ENCODE data around the gene SGPP1. TPM values are rescaled to one million over a fixed set of nuclear protein-coding genes. Genes with fewer than 3 reads are reported as not detected.

The SGPP1 gene
- total and polyA plus RNA-seq, 10 of the 15 experiments (the other 5 are each of a cell fraction or from before 2014, with no cell fraction given): 3.5 to 37.7 (median 25.5) TPM

DNA sequence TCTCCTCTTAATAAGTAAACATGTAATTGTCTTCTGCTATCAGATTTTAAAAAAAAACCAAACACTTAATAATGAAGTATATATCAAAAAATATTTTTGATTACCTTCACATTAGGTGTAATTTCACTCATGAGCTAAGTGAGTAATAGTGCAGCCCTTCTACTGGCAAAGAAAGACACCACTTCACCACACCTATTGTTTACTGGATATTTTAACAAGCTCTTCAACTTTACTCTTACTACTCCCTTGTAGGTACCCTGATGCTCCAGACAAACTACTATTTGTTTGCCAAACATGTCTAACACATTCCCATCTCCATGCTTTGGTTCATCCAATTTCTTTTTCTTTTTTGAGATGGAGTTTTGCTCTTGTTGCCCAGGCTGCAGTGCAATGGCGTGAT is 49.3 kb downstream of the SGPP1 start (continued):
- TF ChIP-seq, protein P1, sequence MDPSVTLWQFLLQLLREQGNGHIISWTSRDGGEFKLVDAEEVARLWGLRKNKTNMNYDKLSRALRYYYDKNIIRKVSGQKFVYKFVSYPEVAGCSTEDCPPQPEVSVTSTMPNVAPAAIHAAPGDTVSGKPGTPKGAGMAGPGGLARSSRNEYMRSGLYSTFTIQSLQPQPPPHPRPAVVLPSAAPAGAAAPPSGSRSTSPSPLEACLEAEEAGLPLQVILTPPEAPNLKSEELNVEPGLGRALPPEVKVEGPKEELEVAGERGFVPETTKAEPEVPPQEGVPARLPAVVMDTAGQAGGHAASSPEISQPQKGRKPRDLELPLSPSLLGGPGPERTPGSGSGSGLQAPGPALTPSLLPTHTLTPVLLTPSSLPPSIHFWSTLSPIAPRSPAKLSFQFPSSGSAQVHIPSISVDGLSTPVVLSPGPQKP (IDR thresholded peaks at IDR 0.05; ENCODE audit: low read depth, low read length): no peak
- TF ChIP-seq BACH1 (IDR thresholded peaks at IDR 0.05; ENCODE audit: borderline replicate concordance): no peak

DNA sequence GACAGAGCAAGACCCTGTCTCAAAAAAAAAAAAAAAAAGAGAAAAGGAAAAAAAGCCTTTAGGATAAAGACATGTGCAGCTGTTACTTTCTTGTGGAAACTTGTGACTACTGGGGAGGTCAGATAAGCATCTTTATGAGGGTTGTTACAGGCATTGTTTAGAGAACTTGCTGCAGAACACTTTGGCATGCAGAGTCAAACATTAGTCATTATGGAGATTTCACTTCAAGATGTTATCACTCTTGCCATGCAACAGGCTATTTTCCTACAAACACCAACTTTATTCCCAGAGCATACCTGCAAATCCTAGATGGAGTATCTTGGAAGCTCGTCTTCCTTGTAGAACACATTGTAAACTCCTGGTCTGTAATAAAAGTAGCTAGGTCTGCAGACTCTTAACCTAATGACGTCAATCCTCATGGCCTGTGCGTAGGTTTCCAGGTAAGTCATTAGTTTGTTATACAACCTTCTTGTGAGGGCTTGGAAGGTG is 49.9 kb downstream of the SGPP1 start:
- FAIRE-seq (no peak), DNase-seq (ENCODE audit: low read depth, low spot score) (no peak), ATAC-seq (no peak)
- CTCF ChIA-PET: interaction anchor here (0.6 to 1.5 kb wide), 4 partner anchors 8 to 36 kb away, joined by 3 to 6 read pairs (median 4); no protein-coding TSS in a partner anchor
- WGBS (ENCODE audit: insufficient coverage, insufficient replicate concordance, low lambda C conversion rate, missing lambda C conversion rate): 85% methylated on average over 3 of the region's 3 CpGs
- RAD21 ChIA-PET (ENCODE audit: unreplicated experiment): no interaction called here
- Histone ChIP-seq H3K27me3 (replicated peaks in 1 of 2; ENCODE audit: control insufficient read depth in 2 of 2, insufficient read depth in 2 of 2, low read length in 1 of 2) (no peaks in the 10 kb centered on the region), H3K9me3 (replicated peaks; ENCODE audit: control insufficient read depth, insufficient read depth, low read length) (no peaks in the 10 kb centered on the region; the same call in 2 of the 3 replicates), H3K4me2 (ENCODE audit: control insufficient read depth, insufficient read depth) (no peak overlapping the region), H3K9ac (ENCODE audit: control insufficient read depth, insufficient read depth, low read length) (no peak overlapping the region), H3K36me3 (ENCODE audit: control insufficient read depth in 2 of 2, insufficient read depth in 2 of 2, low read length in 1 of 2) (no peaks in the 10 kb centered on the region; a peak in 1 of 4 replicates), H3K27ac (ENCODE audit: control insufficient read depth, insufficient read depth) (no peak overlapping the region), H3K4me3 (no peak overlapping the region), H3K4me1 (ENCODE audit: control insufficient read depth, insufficient read depth, low read length) (no peaks in the 10 kb centered on the region), H4K20me1 (ENCODE audit: control insufficient read depth, insufficient read depth) (no peaks in the 10 kb centered on the region), H2AFZ (ENCODE audit: control insufficient read depth, low read depth, low read length) (no peak overlapping the region), H3K79me2 (ENCODE audit: control insufficient read depth, insufficient read depth, low read length) (no peaks in the 10 kb centered on the region)
- TSS peak; percentile 22 for BruUV-seq (replicated peaks)
- POLR2A ChIA-PET: interaction anchor here (0.7 to 1.5 kb wide), 3 partner anchors 9 to 44 kb away, joined by 4 to 7 read pairs (median 5); no protein-coding TSS in a partner anchor
- intact Hi-C loops (cut with micrococcal nuclease; ENCODE audit: unreplicated experiment): no loop called here
- in situ Hi-C loops (cut with MboI): no loop called here
- SMC1A ChIA-PET (ENCODE audit: uncharacterized antibody, unreplicated experiment): interaction anchor here (1.0 to 2.0 kb wide), 2 partner anchors 9 to 47 kb away, joined by 4 to 6 read pairs; no protein-coding TSS in a partner anchor
- no peak for TF ChIP-seq TAF1 (IDR thresholded peaks at IDR 0.05; ENCODE audit: borderline replicate concordance, low read depth, low read length)
- TF ChIP-seq, protein P2, sequence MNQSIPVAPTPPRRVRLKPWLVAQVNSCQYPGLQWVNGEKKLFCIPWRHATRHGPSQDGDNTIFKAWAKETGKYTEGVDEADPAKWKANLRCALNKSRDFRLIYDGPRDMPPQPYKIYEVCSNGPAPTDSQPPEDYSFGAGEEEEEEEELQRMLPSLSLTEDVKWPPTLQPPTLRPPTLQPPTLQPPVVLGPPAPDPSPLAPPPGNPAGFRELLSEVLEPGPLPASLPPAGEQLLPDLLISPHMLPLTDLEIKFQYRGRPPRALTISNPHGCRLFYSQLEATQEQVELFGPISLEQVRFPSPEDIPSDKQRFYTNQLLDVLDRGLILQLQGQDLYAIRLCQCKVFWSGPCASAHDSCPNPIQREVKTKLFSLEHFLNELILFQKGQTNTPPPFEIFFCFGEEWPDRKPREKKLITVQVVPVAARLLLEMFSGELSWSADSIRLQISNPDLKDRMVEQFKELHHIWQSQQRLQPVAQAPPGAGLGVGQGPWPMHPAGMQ (IDR thresholded peaks at IDR 0.05; ENCODE audit: borderline replicate concordance): no peak
